Putamen (tissue), 1 donor: Measurements from ENCODE around the gene GCLC.

Experiments
- DNase-seq: peaks from one replicate; pipeline ENCODE4 v3.0.0-alpha.2; 2016; ENCODE audit warnings: low spot score

GCLC gene

GRCh38 chr6:53447865-53448264 lies 97.0 kb downstream of the GCLC start:
- no peak for DNase-seq
